Measurements from ENCODE around the gene ZIC1.

DNA sequence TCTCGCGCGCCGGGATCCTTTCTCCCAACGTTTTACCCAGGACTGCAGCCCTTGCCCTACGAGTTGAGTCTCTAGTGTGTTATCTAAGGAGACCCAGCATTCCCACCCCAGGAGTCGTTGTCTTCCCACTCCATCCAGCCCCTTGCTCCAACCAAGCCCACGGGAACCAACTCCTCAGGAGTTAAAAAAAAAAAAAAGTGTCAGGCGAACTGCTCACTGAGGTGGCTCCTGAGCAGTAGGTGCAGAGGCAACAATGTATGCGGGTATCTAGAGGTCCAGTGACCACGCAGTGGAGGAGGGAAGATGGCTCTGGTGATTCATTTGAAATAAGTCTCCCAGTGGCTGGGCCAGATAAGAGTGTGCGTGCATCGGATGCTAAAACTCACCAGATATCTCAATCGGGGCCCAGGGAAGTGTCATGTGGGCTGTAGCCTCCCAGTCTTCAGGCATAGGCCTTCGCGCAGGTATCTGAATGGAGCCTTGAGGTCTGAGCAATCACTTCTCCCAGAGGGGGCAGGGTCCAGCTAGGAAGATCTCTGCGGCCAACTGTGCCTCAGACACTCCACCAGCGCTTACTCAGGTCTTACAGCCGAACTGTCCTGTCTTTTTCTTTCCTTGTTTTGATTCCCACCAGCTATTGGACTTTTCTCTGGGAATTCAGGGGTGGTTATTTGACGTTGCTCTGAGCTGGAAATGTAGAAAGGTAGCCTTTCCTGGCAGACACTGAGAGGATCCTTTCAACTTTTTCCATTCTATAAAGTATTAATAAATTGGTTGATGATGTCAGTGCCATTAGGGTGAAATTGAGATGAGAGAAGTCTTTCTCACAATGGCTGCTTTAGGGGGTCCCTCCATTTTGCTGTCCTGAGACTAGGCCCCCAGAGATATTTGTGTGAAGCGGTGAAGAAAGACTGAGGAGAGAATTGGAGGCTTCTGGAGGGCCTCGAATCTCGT lies 23.8 kb upstream of the ZIC1 start:
- TF ChIP-seq YY1 (IDR thresholded peaks at IDR 0.05; ENCODE audit: insufficient read depth, insufficient read length) (no peak), ZNF274 (IDR thresholded peaks at IDR 0.05; ENCODE audit: low read depth, low read length) (no peak)

Measured in NT2/D1 (cell line).